HG02623 (cell line): ENCODE results near the gene PDZRN4.
"Not testable (repeated sequence)": the region's sequence is repeated elsewhere in the genome, so short reads cannot be mapped to it uniquely, and the experiment has no call there.

Source experiments
- ATAC-seq: cut with Tn5 transposase; IDR thresholded peaks from one replicate; pipeline ENCODE4 v1.9.1; 2021; ENCODE audit warnings: moderate library complexity; ENCODE audit not compliant: unreplicated experiment

PDZRN4 gene

DNA sequence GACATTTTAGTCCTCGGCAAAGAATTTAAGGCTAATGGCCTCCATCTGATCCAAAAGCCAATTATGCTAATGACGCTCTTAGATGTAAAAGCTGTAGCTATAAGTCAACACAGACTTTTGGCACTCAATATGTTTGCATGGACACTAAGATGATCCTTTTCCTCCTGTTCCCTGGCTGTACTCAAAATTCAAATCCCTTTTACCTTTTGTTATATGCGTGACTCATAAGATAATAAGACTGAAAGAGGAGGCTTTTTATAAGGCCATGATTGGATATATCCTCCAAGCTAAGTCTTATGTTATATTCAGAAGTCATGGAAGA, 89.8 kb downstream of the PDZRN4 start:
- no peak for ATAC-seq

GRCh38 chr12:41280341-41281095, 92.4 kb downstream of the PDZRN4 start:
- ATAC-seq, result not testable (repeated sequence)

DNA sequence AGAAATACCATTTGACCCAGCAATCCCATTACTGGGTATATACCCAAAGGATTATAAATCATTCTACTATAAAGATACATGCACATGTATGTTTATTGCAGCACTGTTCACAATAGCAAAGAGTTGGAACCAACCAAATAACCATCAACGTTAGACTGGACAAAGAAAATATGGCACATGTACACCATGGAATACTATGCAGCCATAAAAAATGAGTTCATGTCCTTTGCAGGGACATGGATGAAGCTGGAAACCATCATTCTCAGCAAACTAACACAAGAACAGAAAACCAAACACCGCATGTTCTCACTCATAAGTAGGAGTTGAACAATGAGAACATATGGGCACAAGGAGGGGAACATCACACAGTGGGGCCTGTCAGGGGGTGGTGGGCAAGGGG, 97.3 kb downstream of the PDZRN4 start:
- not testable (repeated sequence) for ATAC-seq

DNA sequence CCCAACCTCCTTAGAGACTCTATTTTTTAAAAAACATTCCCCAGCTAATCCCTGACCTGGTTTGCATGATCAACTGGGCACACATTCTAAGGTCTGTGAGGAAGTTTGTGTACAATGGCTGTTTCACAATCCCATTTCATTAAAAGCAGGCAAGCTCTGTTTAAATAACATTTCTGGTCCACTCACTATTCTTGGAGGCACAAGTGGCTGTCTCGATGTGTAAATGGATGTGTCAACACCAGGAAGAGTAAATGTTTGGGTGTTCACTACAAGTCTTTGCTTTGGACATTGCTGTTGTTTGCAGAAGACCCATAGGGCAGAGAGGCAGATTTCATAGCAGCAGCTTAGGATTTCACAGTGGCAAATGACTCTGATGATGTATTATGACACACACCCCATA, 98.3 kb downstream of the PDZRN4 start:
- ATAC-seq, result no peak

GRCh38 chr12:41287500-41288141, 99.5 kb downstream of the PDZRN4 start:
- no peak for ATAC-seq

GRCh38 chr12:41288142-41288811, 100.2 kb downstream of the PDZRN4 start:
- ATAC-seq, result no peak

- ATAC-seq, result no peak
These were observed 101.4 kb downstream of the PDZRN4 start for GRCh38 chr12:41289501-41289900.

DNA sequence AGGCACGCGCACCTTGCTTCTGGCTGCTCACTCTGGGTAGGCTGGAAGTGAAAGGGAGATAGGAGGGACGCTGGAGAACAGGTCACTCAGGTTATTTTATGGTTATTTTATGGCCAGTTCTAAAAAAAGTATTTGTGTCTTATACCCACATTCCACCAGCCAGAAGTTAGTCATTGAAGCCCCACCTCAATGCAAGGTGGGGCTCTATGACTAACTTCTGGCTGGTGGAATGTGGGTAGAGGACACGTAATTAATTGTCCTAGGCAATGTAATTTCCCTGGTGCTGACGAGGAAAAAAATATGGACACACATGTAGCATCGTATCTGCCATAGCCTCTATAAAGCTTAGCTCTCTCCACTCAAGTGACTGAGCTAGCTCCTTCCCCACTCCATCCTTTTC, 104.9 kb downstream of the PDZRN4 start:
- ATAC-seq, result no peak

- no peak for ATAC-seq
These were observed 105.3 kb downstream of the PDZRN4 start for GRCh38 chr12:41293461-41293860.

GRCh38 chr12:41302979-41303403, 114.9 kb downstream of the PDZRN4 start:
- no peak for ATAC-seq

DNA sequence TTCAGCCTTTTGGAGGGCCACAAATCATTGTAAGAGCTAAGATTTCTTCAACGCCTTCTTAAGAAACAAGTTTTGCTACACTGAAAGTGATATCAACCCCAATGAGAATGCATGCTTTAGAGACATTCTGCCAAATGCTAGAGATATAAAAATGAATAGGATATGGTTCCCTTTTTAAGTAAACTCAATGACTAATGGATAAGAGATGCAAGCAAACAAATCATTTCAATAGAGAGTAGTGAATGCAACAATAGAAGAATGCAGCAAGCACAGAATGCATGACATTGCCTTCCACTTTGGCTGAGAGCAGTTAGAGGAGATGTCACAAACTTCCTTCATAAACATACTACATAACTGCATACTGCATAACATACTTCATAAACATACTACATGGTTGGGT, 116.4 kb downstream of the PDZRN4 start:
- ATAC-seq, result no peak

GRCh38 chr12:41310367-41310766, 122.2 kb downstream of the PDZRN4 start:
- ATAC-seq, result no peak

DNA sequence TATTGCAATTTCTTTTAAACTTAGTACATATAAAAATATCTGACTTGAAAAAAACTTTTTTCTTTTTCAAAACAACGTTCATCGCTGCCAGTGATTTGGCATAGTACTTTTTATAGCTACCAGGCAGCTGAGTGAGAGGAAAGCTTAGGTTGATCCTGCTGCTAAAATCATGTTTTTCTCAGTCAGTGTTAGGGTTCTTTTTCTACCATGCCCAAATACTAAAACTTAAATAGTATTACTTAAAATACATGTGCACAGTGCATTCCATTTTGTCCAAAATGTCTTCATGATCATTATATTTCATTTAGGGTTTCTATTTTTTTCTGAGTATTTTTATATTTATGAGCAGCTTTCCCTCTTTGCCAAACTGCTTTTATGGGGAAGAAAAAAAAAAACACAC, 123.8 kb downstream of the PDZRN4 start:
- no peak for ATAC-seq

DNA sequence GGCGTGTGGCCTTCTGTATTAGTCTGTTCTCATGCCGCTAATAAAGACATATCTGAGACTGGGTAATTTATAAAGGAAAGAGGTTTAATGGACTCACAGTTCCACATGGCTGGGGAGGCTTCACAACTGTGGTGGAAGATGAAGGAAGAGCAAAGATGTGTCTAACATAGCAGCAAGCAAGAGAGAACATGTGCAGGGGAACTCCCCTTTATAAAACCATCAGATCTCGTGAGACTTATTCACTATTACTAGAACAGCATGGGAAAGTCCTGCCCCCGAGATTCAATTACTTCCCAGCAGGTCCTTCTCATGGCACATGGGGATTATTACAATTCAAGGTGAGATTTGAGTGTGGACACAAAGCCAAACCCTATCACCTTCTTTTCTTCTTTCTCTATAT, 124.3 kb downstream of the PDZRN4 start:
- not testable (repeated sequence) for ATAC-seq

GRCh38 chr12:41325336-41325735, 137.2 kb downstream of the PDZRN4 start:
- ATAC-seq, result no peak

- no peak for ATAC-seq
These were observed 139.2 kb downstream of the PDZRN4 start for GRCh38 chr12:41327096-41327895.

DNA sequence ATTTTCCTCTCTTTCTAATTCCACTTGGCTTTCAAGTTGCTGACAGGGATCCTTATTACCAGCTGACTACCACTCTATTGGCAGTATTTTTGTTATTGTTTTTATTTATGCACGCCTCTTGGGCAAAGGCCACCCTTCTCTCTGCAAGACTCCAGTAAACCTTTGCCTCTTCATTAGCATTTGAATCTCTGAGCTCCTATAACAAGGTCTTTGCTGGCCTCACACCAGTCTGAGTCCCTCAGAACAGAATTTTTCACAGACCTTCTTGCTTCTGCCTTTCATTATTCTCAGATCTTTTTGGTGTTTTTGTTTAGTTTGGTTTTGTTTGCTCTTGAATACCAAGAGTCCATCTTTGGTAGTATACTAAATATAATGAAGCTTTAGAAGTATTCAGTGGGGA, 145.9 kb downstream of the PDZRN4 start:
- ATAC-seq, result no peak

- ATAC-seq, result no peak
These were observed 146.3 kb downstream of the PDZRN4 start for GRCh38 chr12:41334390-41334789.

DNA sequence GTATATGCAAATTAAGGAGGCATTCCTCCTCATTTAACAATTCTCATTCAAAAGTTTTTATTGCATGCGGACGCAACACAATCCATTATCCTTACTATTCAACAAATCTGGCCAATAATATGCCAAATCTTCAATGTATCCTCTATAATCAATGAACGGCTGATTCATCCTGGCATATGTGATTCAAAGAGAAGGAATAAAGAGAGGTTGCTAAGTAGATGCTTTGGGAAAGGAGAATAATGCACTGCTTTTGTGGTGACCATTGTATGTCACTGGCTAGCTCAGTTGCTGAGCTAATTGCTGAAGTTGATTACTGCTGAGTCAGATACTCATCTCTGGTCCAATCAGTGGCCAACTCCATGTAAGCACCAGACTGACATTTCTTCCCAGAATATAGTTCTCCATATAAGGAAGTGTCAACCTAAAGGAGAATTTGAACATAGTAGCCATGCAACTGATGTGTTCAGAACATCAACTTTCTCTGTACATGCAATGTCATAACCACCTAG, 148.0 kb downstream of the PDZRN4 start:
- ATAC-seq, result no peak

DNA sequence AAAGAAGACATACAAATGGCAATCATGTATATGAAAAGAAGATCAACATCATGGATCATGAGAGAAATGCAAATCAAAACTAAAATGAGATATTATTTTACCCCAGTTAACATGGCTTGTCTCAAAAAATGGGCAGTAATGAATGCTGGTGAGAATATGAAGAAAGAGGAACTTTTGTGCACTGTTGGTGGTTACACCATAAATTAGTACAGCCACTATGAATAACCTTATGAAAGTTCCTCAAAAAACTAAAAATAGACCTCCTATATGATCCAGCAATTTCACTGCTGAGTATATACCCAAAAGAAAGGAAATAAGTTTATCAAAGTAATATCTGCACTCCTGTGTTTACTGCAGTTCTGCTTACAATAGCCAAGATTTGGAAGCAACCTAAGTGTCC, 151.7 kb downstream of the PDZRN4 start:
- ATAC-seq, result no peak

DNA sequence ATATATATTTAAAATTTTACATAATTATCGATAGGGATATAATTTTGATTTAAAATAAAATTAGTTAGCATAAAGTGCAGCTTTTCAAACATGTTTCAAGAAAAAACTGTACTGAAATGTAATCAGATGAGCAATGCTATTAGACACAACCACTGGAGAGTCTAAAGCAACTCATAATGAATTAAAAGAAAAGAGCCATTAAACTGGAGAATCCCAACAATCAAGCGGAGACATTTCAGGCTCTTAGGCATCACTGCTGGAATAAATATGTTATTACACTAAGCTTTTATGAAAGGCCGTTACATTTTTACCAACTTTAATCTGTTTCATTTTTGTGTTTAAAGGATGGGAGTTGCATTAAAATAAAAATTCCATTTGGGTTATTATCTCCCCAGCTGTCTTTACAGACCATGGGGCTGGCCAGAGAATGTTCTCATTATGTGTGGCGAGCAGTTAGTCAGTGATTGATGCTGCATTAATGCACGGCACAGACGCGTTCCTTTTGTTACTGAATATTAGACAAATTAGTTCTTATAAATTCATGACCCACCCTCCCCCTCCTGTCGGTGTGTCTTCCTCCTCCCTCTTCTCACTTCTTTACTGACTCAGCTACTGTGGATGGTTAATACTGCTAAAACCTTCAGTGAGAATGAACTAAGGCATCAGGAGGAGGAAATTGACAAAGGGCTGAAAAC, 156.8 kb downstream of the PDZRN4 start:
- no peak for ATAC-seq
